ENCODE data around the gene TADA2A. TPM values are rescaled to one million over a fixed set of nuclear protein-coding genes. Genes with fewer than 3 reads are reported as not detected.

The TADA2A gene
- total and polyA plus RNA-seq, 7 experiments from 2014 or later: 7.4 to 41.3 (median 19.4) TPM

- peaks cover 0 to 40% (median 15%) of the 10 kb centered on the region in 3 experiments for H3K36me3 ChIP-seq (ENCODE audit: control insufficient read depth in 2 of 3, insufficient read depth in 3 of 3, low read length in 3 of 3)
- H3K27ac Mint-ChIP-seq: peak overlapping the region in 1 of 9 donors; percentile 63
- intact Hi-C loops (cut with micrococcal nuclease): no loop called here
- CTCF ChIA-PET: no interaction called here
- no peaks in the 10 kb centered on the region for H3K4me1 ChIP-seq (ENCODE audit: control insufficient read depth in 2 of 2, insufficient read depth in 2 of 2, low read length in 2 of 2)
- H3K4me3 Mint-ChIP-seq: no peak overlapping the region
- ATAC-seq (no peak), DNase-seq (no peak)
- H3K9me3 ChIP-seq (ENCODE audit: control insufficient read depth in 2 of 3, low read length in 3 of 3): no peaks in the 10 kb centered on the region
- H3K9me3 Mint-ChIP-seq: no peaks in the 10 kb centered on the region
- no peaks in the 10 kb centered on the region for H3K27me3 ChIP-seq (ENCODE audit: control insufficient read depth in 2 of 2, insufficient read depth in 2 of 2, low read length in 2 of 2)
- H3K4me3 ChIP-seq (ENCODE audit: low read length): no peak overlapping the region
- no peak overlapping the region for H3K27ac ChIP-seq (ENCODE audit: low read depth, low read length)
- POLR2A ChIA-PET: no interaction called here
- no peaks in the 10 kb centered on the region for H3K27me3 Mint-ChIP-seq
- peaks cover 0 to 30% (median 7%) of the 10 kb centered on the region in 7 donors for H3K4me1 Mint-ChIP-seq
- peaks cover 3 to 46% (median 15%) of the 10 kb centered on the region in 5 donors for H3K36me3 Mint-ChIP-seq
Measured at GRCh38 chr17:37429039-37429438, 22.4 kb downstream of the TADA2A start.

- DNase-seq (no peak), ATAC-seq (no peak)
- intact Hi-C loops (cut with micrococcal nuclease): no loop called here
- H3K4me3 Mint-ChIP-seq: peak overlapping the region in 1 of 10 donors; percentile 69
- no peaks in the 10 kb centered on the region for H3K9me3 ChIP-seq (ENCODE audit: control insufficient read depth in 2 of 3, low read length in 3 of 3)
- H3K4me1 Mint-ChIP-seq: peaks cover 0 to 30% (median 8%) of the 10 kb centered on the region in 7 donors
- no peaks in the 10 kb centered on the region for H3K9me3 Mint-ChIP-seq
- no peaks in the 10 kb centered on the region for H3K4me1 ChIP-seq (ENCODE audit: control insufficient read depth in 2 of 2, insufficient read depth in 2 of 2, low read length in 2 of 2)
- peak overlapping the region in 3 of 9 donors; percentile 15 to 94 (median 30) for H3K27ac Mint-ChIP-seq
- ChIA-PET POLR2A (no interaction called here), CTCF (no interaction called here)
- peaks cover 7 to 46% (median 15%) of the 10 kb centered on the region in 5 donors for H3K36me3 Mint-ChIP-seq
- peaks cover 0 to 36% (median 15%) of the 10 kb centered on the region in 3 experiments for H3K36me3 ChIP-seq (ENCODE audit: control insufficient read depth in 2 of 3, insufficient read depth in 3 of 3, low read length in 3 of 3)
- H3K27me3 ChIP-seq (ENCODE audit: control insufficient read depth in 2 of 2, insufficient read depth in 2 of 2, low read length in 2 of 2): no peaks in the 10 kb centered on the region
- H3K27me3 Mint-ChIP-seq: no peaks in the 10 kb centered on the region
- no peak overlapping the region for H3K4me3 ChIP-seq (ENCODE audit: low read length)
- H3K27ac ChIP-seq (ENCODE audit: low read depth, low read length): no peak overlapping the region
Measured at GRCh38 chr17:37429453-37429852, 22.8 kb downstream of the TADA2A start.

- H3K36me3 ChIP-seq (ENCODE audit: control insufficient read depth in 2 of 3, insufficient read depth in 3 of 3, low read length in 3 of 3): peaks cover 0 to 29% (median 12%) of the 10 kb centered on the region in 3 experiments
- Mint-ChIP-seq H3K27ac (peak overlapping the region in 5 of 9 donors; percentile 9 to 94 (median 26)), H3K9me3 (no peaks in the 10 kb centered on the region), H3K27me3 (no peaks in the 10 kb centered on the region), H3K36me3 (peaks cover 7 to 41% (median 15%) of the 10 kb centered on the region in 5 donors), H3K4me1 (peaks cover 0 to 30% (median 8%) of the 10 kb centered on the region in 7 donors), H3K4me3 (peak overlapping the region in 1 of 10 donors; percentile 69)
- ChIA-PET CTCF (no interaction called here), POLR2A (no interaction called here)
- H3K27ac ChIP-seq (ENCODE audit: low read depth, low read length): no peak overlapping the region
- intact Hi-C loops (cut with micrococcal nuclease): no loop called here
- H3K4me1 ChIP-seq (ENCODE audit: control insufficient read depth in 2 of 2, insufficient read depth in 2 of 2, low read length in 2 of 2): no peaks in the 10 kb centered on the region
- no peak for ATAC-seq
- H3K27me3 ChIP-seq (ENCODE audit: control insufficient read depth in 2 of 2, insufficient read depth in 2 of 2, low read length in 2 of 2): no peaks in the 10 kb centered on the region
- no peak overlapping the region for H3K4me3 ChIP-seq (ENCODE audit: low read length)
- no peaks in the 10 kb centered on the region for H3K9me3 ChIP-seq (ENCODE audit: control insufficient read depth in 2 of 3, low read length in 3 of 3)
- DNase-seq: no peak
Measured at GRCh38 chr17:37430051-37430627, 23.5 kb downstream of the TADA2A start.

- Histone ChIP-seq H3K4me3 (ENCODE audit: low read length) (no peak overlapping the region), H3K4me1 (ENCODE audit: control insufficient read depth in 2 of 2, insufficient read depth in 2 of 2, low read length in 2 of 2) (no peaks in the 10 kb centered on the region), H3K9me3 (ENCODE audit: control insufficient read depth in 2 of 3, low read length in 3 of 3) (no peaks in the 10 kb centered on the region), H3K36me3 (ENCODE audit: control insufficient read depth in 2 of 3, insufficient read depth in 3 of 3, low read length in 3 of 3) (peaks cover 0 to 16% (median 0%) of the 10 kb centered on the region in 3 experiments), H3K27me3 (ENCODE audit: control insufficient read depth in 2 of 2, insufficient read depth in 2 of 2, low read length in 2 of 2) (no peaks in the 10 kb centered on the region), H3K27ac (ENCODE audit: low read depth, low read length) (no peak overlapping the region)
- Mint-ChIP-seq H3K9me3 (no peaks in the 10 kb centered on the region), H3K27ac (no peak overlapping the region), H3K4me3 (no peak overlapping the region), H3K36me3 (peaks cover 7 to 30% (median 15%) of the 10 kb centered on the region in 5 donors), H3K27me3 (no peaks in the 10 kb centered on the region), H3K4me1 (peaks cover 0 to 31% (median 8%) of the 10 kb centered on the region in 7 donors)
- CTCF ChIA-PET: no interaction called here
- intact Hi-C loops (cut with micrococcal nuclease): no loop called here
- POLR2A ChIA-PET: no interaction called here
- ATAC-seq: no peak
- no peak for DNase-seq
Measured at GRCh38 chr17:37432671-37433070, 26.0 kb downstream of the TADA2A start.

GRCh38 chr17:37438141-37438540 lies 31.5 kb downstream of the TADA2A start:
- H3K9me3 Mint-ChIP-seq: no peaks in the 10 kb centered on the region
- ChIA-PET POLR2A (interaction anchor here (0.9 kb wide), 1 partner anchor 27 kb away, joined by 3 read pairs; no protein-coding TSS in a partner anchor), CTCF (no interaction called here)
- peaks cover 7 to 49% (median 26%) of the 10 kb centered on the region in 5 donors for H3K36me3 Mint-ChIP-seq
- Histone ChIP-seq H3K4me1 (ENCODE audit: control insufficient read depth in 2 of 2, insufficient read depth in 2 of 2, low read length in 2 of 2) (no peaks in the 10 kb centered on the region), H3K9me3 (ENCODE audit: control insufficient read depth in 2 of 3, low read length in 3 of 3) (no peaks in the 10 kb centered on the region), H3K36me3 (ENCODE audit: control insufficient read depth in 2 of 3, insufficient read depth in 3 of 3, low read length in 3 of 3) (peaks cover 8 to 42% (median 10%) of the 10 kb centered on the region in 3 experiments), H3K27ac (ENCODE audit: low read depth, low read length) (no peak overlapping the region), H3K4me3 (ENCODE audit: low read length) (no peak overlapping the region), H3K27me3 (ENCODE audit: control insufficient read depth in 2 of 2, insufficient read depth in 2 of 2, low read length in 2 of 2) (no peaks in the 10 kb centered on the region)
- H3K27ac Mint-ChIP-seq: peak overlapping the region in 1 of 9 donors; percentile 33
- no peaks in the 10 kb centered on the region for H3K27me3 Mint-ChIP-seq
- no peak overlapping the region for H3K4me3 Mint-ChIP-seq
- ATAC-seq (no peak), DNase-seq (no peak)
- H3K4me1 Mint-ChIP-seq: peaks cover 0 to 14% (median 0%) of the 10 kb centered on the region in 7 donors
- intact Hi-C loops (cut with micrococcal nuclease): no loop called here

- ChIA-PET POLR2A (no interaction called here), CTCF (interaction anchor here (0.7 kb wide), 1 partner anchor 154 kb away, joined by 3 read pairs; no protein-coding TSS in a partner anchor)
- DNase-seq: no peak
- no peak overlapping the region for H3K27ac ChIP-seq (ENCODE audit: low read depth, low read length)
- Mint-ChIP-seq H3K27ac (peak overlapping the region in 1 of 9 donors; percentile 0), H3K36me3 (peaks cover 0 to 47% (median 28%) of the 10 kb centered on the region in 5 donors), H3K4me3 (no peak overlapping the region), H3K4me1 (peaks cover 0 to 16% (median 0%) of the 10 kb centered on the region in 7 donors), H3K9me3 (no peaks in the 10 kb centered on the region), H3K27me3 (no peaks in the 10 kb centered on the region)
- peaks cover 10 to 55% (median 12%) of the 10 kb centered on the region in 3 experiments for H3K36me3 ChIP-seq (ENCODE audit: control insufficient read depth in 2 of 3, insufficient read depth in 3 of 3, low read length in 3 of 3)
- no peak for ATAC-seq
- intact Hi-C loops (cut with micrococcal nuclease): no loop called here
- H3K4me3 ChIP-seq (ENCODE audit: low read length): no peak overlapping the region
- H3K27me3 ChIP-seq (ENCODE audit: control insufficient read depth in 2 of 2, insufficient read depth in 2 of 2, low read length in 2 of 2): no peaks in the 10 kb centered on the region
- H3K9me3 ChIP-seq (ENCODE audit: control insufficient read depth in 2 of 3, low read length in 3 of 3): no peaks in the 10 kb centered on the region
- no peaks in the 10 kb centered on the region for H3K4me1 ChIP-seq (ENCODE audit: control insufficient read depth in 2 of 2, insufficient read depth in 2 of 2, low read length in 2 of 2)
Measured at GRCh38 chr17:37440424-37440823, 33.7 kb downstream of the TADA2A start.
